NOMO-1 treated with DMSO at 0.1 percent for 48 hours (cell line): ENCODE measurements around the gene ARSI.

Source experiments
- DNase-seq: peaks from one replicate; lab custom pipeline; 2025; ENCODE audit not compliant: unreplicated experiment; lab: John Stamatoyannopoulos, UW

The ARSI gene

DNA sequence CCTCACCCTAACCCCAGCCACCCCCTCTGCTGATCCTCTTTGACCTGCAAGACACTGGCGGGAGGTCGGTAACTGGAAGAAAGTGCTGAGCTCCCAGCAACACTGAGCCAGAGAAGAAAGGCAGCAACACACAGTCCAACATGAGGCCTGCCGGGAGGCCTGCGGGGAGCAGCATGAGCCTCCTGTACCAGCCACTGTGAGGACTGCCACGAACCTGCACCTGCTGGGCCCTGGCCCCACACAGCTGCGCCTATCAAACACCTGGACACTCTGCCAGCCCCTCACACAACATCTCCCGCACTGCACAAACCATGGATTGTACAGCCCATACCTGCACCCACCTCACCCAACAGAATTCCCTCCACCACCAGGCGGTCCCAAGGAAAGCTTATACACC lies 31.4 kb downstream of the ARSI start:
- DNase-seq = no peak

DNA sequence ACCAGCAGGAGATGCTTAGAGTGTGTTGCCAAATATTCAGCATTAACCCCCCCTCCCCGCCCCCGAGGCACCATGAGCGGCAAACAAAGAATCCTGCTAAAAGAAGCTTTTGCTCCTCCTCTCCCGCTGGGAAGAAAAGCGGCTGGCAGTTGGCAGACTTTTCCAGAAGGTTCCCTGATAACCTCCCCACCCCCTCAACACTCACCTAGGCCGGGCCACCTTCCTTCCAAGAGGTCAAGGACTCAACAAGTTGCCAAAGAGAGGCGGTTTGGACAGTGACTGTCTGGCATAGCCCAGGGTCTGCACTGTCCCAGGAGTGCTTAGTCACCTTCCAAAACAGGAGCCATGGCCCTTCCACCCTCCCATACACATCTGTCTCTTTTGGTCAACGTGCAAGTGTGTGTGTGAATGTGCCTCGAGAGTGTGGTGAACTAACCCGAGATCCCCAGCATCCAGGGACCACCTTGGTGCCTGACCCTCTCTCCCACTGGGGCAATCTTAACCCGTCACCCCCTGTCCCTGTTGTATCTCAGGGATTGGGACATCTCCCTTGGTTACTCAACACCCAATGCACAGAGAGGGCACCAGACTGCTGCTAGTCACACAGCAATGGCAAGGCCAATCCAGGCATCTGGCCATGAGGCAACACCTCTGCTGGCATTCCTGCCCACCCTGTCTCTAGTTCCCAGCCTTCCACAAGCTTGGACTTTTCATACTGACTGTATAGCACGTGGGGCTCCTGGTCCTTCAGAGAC lies 32.0 kb downstream of the ARSI start:
- no peak for DNase-seq

DNA sequence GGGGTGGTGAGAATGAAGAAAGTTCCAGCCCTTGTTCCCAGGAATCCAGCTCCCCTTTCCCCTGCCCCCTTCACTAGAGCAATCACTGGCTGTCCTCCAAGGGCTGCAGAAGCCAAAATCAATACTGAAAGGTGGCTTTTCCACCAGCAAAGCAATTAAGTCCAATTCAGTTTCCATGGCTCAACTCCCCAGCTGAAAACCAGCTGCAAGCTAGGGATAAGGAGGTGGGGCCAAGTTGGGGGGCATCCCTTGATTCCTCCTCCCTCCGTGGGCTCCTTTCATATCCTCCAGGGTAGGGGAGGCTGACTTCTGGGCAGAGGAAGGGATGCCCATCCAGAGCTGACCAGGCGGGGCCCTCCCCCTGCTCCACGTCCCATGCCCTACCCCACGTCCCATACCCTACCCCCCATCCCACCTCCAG lies 35.8 kb downstream of the ARSI start:
- DNase-seq = no peak

DNA sequence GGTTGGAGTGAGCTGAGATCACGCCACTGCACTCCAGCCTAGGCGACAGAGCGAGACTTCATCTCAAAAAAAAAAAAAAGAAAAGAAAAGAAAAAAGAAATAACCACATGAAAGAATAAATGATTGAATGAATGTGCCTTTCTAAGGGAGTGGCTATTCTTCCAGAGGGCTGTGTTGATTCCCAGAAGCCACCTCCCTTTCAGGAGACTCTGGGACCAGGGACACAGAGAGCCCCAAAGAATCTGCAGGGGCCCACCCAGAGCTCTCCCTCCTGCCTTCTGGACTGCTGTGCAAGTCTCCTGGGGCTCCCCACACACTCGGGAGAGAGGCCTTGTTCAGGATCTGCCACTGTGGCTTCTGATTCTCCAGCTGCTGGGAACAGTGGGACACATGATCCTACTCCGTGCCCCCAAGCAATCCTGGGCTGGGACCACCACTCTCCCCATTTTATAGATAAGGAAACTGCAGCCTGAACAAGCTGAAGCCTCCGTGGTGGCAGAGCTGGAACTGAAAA lies 36.8 kb downstream of the ARSI start:
- DNase-seq = no peak

DNA sequence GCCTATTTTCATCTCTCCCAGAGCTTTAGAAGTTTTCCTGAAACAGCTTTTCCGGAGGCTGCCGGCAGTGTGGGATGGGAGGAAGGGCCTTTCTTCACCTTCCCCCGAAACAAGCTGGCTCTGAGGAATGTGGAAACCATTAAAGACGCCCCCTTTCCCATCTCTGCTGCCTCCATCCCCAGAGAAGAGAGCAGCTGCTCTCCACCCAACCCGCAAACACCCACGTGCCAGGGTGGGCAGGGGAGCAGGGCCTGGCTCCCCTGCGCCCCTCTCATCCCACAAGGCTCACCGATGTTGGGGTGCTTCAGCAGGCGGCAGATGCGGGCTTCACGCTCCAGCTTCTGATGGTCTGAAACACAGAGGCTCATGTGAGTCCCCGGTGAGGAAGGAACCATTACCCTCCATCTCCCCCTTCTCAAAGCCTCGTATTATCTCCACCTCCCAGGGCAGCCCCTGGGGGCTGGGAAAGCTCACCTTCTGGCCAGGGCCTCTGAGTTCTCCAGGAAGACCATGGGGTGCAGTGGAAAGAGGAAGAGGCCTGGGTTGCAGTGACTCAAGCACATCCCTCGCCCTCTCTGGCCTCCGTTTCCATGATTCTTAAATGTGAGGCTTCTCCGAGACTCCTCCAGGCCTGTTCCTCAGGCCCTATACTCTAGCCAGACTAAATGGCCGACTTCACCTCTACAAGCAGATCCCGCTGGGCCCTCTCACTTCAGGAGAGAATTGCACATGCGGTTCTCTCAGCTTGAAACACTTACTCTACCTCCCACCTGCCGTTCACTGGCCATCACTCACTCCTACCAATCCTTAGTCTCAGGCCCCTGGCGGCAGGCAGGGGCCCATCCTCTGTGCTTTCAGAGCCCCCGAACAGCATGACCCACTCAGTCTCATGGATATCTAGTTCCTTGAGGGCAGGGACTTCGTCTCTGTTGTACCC lies 37.8 kb downstream of the ARSI start:
- DNase-seq = peak; percentile 22

DNA sequence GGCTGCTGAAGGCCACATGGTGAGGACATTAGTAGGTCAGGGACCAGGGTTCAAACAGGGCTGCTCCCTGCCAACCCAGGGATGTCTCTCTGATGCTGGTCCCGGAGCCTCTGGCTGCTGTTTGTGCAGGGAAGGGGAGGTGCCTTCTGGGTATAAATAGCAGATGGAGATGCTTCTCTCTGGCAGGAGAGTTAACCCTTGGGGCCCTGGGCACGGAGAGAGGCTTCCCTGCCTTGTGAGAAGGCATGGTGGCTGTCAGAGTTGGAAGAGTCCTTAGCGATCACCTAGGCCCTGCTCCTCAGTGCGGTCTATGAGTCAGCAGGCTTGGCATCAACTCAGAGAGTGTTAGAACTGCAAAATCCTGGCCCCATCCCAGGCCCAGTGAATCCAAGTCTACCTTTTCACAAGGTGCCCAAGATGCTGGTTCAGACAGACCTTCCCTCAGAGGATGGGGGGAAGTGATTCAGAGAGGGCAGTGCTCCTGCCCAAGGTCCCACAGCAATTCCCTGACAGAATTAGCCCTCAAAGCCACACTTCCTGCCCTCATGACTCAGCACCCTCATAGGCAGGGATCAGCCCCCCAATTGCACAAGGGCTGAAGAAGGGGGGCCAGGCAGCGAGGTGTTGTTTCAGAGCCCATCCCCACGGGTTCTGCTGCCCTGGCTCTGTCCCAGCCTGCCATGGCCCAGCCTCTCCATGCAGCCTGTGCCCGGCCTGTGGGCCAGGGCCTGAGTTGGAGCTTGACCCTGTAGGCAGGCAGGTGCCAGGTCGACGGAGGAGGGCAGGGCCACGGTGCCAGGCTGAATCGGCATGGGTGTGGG lies 38.7 kb downstream of the ARSI start:
- peak; percentile 53 for DNase-seq

DNA sequence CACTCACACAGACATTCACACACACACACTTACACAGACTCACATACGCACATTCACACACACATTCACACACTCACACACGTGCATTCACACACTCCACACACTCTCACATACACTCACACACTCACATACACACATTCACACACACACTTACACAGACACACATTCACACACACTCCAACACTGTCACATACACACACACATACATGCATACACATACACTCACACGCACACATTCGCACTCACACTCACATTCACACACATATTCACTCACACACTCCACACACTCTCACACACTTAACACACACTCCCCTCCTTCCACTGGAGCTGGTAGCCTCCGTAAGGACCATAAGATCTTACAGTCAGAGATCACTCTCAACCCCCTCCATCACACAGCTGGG lies 39.3 kb downstream of the ARSI start:
- DNase-seq = no peak

DNA sequence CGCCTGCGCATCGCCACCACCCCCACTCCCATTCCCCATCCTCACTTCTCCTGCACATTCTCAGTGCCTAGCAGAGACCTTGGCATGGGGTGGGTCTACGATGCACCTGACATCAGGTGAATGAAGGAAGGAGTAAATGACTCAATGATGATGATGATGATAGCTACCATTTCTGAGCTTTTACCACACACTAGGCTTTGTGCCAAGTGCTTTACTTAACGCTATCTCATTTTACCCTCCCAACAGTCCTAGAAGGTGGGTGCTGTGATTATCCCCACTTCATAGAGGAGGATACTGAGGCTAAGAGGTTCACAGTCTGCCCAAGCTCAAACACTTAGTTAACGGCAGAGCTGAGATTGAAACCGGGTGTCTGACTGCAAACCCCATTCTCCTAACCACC lies 40.2 kb downstream of the ARSI start:
- no peak for DNase-seq

DNA sequence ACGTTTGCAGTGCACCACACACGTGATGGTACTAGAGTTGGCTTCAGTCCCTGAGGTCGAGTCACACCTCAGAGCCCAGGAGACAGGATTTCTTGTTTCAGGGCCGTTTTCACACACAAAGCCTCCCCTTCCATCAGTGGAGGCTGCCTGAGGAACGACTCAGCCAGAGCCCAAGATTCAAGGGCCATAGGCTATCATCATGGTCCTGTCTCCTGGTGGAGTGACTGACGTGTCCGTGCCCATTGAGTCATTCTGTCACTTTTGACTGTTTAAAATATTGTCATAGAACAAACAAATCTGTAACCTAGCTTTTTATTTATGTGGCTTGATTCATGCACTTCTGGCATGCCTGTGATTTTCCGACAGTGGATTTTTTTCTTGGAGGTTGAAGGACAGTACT lies 41.5 kb downstream of the ARSI start:
- no peak for DNase-seq

DNA sequence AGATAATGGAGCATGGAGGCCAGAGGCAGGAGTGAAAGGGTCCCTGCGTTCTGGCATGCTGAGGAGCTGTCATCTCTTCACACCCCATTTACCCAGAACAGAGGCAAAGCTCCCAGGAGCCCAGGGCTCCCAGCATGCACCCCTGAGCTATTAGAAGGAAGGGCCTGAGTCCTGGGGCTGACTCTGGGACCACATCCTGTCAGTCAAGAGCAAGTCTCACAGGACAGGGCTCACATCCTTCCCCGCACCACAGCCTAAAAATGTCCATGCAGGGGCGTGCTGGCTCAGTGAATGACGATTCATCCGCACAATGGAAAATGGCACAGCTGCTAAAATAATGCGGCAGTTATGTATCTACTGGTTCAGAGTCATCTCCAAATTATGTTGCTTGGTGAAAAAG lies 44.6 kb downstream of the ARSI start:
- DNase-seq = no peak

DNA sequence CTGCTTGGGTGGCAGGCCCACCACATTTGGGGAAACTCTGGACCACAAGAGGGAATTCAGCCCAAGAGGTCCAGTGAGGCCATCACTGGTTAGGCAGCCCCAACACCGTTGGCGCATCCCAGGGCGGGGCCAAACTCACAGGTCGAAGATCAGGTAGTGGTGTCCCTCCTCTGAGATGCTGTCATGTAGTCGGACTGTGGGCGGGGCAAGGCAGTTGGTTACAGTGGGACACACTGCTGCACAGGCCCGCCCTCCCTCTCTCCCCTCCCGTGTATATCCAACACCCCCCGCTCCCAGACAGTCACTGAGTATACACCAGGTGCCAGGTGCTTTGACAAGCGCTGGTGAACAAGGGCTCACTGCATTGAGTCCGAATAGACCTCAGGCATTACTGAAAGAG lies 45.3 kb downstream of the ARSI start:
- DNase-seq = no peak

DNA sequence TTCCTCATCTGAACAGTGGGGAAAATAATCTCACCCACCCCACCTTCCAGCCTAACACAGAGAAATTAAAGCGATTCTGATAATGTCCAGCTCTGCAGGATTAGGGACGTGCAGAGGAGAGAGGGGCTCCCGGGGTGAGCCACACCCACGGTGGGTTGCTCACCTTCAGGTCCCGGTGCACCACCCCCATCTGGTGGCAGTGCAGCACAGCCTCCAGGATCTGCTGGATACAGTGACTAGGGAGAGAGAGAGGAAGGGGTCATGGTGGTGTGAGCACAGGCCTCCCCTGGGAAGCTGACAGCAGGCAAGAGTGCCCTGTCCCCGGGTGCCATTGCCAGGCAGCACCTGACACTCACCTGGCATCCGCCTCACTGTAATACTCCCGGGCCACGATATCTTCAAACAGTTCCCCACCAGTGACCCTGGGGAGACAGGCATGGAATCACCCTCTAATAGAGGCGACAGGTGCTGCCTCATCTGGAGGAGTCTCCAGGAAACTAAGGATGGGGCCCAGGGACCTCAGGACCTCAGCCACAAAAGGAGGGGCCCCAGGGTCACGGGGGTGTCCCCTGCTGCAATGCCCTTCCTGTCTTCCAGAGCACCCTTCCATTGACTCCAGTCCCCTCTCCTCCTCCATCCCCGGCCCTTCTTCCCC lies 46.2 kb downstream of the ARSI start:
- DNase-seq = no peak

DNA sequence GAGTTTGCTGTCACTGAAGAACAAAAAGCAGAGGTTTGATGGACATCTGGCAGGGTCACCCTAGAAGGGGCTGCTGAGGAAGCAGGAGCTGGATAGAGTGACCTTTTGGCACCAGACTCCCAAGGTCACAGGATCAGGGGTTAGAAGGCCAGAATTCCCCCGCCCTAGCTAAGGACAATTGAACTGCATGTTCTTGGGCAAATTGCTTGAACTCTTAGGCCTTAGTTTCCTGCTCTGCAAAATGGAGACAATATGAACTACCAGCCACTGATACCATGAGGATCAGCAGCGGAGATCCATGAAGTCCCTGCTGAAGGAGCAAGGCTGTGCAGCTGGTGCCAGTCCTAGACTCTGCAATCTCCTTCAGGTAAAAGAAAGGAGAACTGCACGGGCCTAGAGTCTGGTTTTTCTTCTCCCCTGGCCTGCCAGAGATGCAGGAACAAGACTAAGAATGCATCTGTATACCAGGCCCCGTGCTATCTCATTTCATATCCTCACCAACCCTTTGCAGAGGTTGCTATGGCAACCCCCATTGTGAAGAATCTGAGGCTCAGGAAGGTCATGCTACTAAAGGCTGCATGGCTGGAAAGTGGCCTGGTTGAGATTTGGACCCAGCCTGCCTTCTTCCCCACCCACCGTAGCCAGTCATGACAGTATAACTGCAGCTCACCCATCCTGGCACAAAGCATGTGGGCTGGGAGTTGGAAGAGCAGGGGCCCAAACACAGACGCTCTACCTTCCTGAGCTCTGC lies 46.9 kb downstream of the ARSI start:
- DNase-seq = no peak

DNA sequence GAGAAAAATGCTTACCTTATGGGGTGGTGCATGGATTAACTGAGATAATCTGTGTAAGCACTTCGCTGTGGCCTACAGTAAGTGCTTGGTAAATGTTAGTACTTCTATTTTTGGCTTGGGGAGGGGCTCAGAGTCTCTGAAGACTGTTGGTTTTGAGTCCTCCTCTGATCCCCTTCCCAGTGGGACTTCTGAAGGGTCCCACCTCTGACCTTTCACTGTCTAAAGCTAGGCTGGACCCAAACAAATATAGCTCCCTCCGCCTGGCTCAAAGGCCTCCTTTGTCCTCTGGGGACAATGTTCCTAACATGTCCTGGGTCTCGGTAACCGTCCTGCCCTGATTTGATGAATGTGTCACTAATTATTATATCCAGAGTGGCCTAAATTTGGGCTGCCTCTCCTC lies 47.9 kb downstream of the ARSI start:
- DNase-seq = no peak

DNA sequence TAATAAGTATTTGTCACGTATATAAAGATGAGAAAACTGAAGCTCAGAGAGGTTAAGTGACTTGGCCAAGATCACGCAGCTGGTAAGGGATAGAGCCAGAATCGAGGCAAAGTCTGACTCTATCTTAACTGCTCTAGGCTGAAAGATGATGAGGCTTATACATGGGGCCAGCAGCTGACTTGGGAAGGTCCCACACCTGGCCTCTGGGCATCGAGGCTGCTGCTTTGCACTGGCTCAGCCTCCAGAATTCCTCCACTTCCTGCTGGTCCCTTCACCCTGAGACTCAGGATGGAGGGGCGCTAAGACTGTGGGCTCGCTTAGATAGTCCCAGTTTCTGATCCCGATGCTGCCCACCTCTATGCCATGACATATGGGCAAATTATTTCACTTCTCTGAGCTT lies 48.3 kb downstream of the ARSI start:
- no peak for DNase-seq

DNA sequence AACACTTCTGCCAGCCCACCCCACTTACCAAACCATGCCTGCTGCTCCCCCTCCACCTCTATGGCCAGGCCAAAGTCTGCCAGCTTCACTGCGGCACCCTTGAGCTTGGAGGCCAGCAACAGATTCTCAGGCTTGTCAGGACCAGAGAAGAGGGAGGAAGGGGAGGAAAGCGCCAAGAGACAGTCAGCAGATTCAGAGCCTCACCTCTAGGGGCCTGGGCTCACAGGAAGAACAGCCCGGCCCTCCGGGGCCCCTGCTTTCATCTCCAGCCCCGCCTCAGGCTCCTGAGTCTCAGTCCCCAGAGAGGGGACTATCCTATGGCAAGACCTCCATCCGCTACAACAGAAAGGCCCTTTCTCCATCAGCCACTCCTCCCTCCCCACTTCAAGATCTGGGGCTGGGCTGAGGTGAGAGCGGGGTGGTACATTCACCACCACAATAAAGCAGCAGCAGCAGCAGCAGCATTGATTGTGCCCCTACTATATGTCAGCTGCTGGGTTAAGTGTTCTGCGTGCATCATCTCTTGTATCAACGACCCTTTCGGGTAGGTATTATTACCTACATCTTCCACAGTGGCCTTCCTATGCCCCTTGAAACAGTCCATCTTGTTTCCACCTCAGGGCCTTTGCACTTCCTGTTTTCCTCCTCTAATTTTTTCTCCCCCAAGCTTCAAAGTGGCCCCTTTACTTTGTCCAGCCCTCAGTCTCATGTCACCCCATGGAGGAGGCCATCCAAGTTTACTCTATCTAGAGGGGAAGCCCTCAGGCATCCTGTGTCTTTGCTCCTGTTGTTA lies 49.1 kb downstream of the ARSI start:
- DNase-seq = no peak

DNA sequence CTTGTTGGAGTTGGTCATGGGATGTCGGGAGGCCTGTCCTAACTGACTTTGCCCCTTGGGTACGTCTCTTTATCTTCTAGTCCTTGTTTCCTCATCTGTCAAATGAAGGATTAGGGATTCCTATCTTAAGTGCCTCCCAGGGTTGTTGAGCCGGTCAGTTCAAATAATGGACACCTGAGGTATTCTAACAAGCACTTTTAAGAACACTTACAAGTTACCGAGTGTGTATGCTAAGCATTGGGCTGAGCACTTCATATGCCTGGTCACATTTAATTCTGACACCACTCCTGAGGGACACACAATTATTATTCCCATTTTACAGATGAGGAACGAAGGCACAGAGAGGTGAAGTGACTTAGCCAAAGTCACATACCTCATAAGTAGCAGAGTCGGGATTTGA lies 50.2 kb downstream of the ARSI start:
- DNase-seq = no peak

DNA sequence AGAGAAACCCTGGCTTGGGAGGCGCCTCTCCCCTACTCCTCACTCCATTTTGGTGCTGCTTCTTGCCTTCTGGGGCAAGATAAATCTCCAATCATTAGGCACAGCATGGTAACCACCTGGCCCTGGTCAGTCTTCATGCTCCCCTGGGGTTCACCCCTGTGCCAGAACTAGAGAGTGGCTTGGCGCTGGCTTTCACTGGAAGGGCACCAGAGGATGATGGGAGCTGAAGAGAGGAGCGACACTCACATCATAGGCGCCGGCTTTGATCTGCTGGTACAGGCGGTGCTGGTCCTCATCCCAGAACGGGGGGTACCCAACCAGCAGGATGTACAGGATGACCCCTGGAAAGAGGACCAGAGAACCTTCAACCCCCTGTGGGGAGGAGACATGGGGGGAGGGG lies 51.2 kb downstream of the ARSI start:
- DNase-seq = no peak

DNA sequence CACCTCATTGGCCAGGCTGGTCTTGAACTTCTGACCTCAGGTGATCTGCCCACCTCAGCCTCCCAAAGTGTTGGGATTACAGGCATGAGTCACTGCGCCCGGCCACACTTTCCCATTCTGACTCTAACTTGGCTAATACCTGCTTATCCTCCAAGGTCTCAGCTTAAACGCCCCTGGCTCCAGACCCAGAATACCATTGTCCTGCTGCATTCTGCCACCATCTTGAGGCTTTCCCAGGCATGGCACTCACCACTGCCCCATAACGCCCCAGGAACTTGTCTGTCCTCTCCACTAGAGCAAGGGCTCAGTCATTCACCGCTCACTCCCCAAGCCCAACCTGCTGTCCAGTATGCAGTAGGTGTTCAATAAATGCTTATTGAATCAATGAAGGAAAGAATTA lies 53.0 kb downstream of the ARSI start:
- DNase-seq = no peak
